ENCODE results near the gene RALBP1.

RALBP1 gene

GRCh38 chr18:9574473-9575115, 99.3 kb downstream of the RALBP1 start:
- no peak overlapping the region for H3K4me3 ChIP-seq (ENCODE audit: low read depth, low read length)
- no peak for DNase-seq (ENCODE audit: low read depth, low spot score)
- no peak for TF ChIP-seq CTCF (IDR thresholded peaks at IDR 0.05; ENCODE audit: low read depth, low read length)
- in situ Hi-C loops (cut with HindIII; ENCODE audit: low sequenced_read_pairs): no loop called here

GRCh38 chr18:9575558-9575957, 100.2 kb downstream of the RALBP1 start:
- peak; percentile 88 for TF ChIP-seq CTCF (IDR thresholded peaks at IDR 0.05; ENCODE audit: low read depth, low read length)
- in situ Hi-C loops (cut with HindIII; ENCODE audit: low sequenced_read_pairs): no loop called here
- no peak overlapping the region for H3K4me3 ChIP-seq (ENCODE audit: low read depth, low read length)
- DNase-seq (ENCODE audit: low read depth, low spot score): peak; percentile 94

- no peak overlapping the region for H3K4me3 ChIP-seq (ENCODE audit: low read depth, low read length)
- TF ChIP-seq CTCF (IDR thresholded peaks at IDR 0.05; ENCODE audit: low read depth, low read length): no peak
- in situ Hi-C loops (cut with HindIII; ENCODE audit: low sequenced_read_pairs): no loop called here
- no peak for DNase-seq (ENCODE audit: low read depth, low spot score)
Measured at GRCh38 chr18:9577361-9577760, 102.0 kb downstream of the RALBP1 start.

- in situ Hi-C loops (cut with HindIII; ENCODE audit: low sequenced_read_pairs): no loop called here
- no peak for TF ChIP-seq CTCF (IDR thresholded peaks at IDR 0.05; ENCODE audit: low read depth, low read length)
- no peak for DNase-seq (ENCODE audit: low read depth, low spot score)
- no peak overlapping the region for H3K4me3 ChIP-seq (ENCODE audit: low read depth, low read length)
Measured at GRCh38 chr18:9578306-9578705, 103.0 kb downstream of the RALBP1 start.

GRCh38 chr18:9581667-9582066, 106.4 kb downstream of the RALBP1 start:
- no peak for TF ChIP-seq CTCF (IDR thresholded peaks at IDR 0.05; ENCODE audit: low read depth, low read length)
- H3K4me3 ChIP-seq (ENCODE audit: low read depth, low read length): no peak overlapping the region
- in situ Hi-C loops (cut with HindIII; ENCODE audit: low sequenced_read_pairs): no loop called here
- no peak for DNase-seq (ENCODE audit: low read depth, low spot score)

GRCh38 chr18:9586814-9587213, 111.5 kb downstream of the RALBP1 start:
- DNase-seq (ENCODE audit: low read depth, low spot score): no peak
- in situ Hi-C loops (cut with HindIII; ENCODE audit: low sequenced_read_pairs): no loop called here
- TF ChIP-seq CTCF (IDR thresholded peaks at IDR 0.05; ENCODE audit: low read depth, low read length): no peak
- H3K4me3 ChIP-seq (ENCODE audit: low read depth, low read length): no peak overlapping the region
